ENCODE data around the gene TNNI3. TPM values are rescaled to one million over a fixed set of nuclear protein-coding genes. Genes with fewer than 3 reads are reported as not detected.
"Not testable (repeated sequence)": the region's sequence is repeated elsewhere in the genome, so short reads cannot be mapped to it uniquely, and the experiment has no call there.

Gene TNNI3
- total RNA-seq, 1 donor from 2014 or later: 3.3 TPM

- peak; percentile 95 for DNase-seq
- H3K36me3 Mint-ChIP-seq (ENCODE audit: unreplicated experiment): no peaks in the 10 kb centered on the region
- TF ChIP-seq, protein P1, sequence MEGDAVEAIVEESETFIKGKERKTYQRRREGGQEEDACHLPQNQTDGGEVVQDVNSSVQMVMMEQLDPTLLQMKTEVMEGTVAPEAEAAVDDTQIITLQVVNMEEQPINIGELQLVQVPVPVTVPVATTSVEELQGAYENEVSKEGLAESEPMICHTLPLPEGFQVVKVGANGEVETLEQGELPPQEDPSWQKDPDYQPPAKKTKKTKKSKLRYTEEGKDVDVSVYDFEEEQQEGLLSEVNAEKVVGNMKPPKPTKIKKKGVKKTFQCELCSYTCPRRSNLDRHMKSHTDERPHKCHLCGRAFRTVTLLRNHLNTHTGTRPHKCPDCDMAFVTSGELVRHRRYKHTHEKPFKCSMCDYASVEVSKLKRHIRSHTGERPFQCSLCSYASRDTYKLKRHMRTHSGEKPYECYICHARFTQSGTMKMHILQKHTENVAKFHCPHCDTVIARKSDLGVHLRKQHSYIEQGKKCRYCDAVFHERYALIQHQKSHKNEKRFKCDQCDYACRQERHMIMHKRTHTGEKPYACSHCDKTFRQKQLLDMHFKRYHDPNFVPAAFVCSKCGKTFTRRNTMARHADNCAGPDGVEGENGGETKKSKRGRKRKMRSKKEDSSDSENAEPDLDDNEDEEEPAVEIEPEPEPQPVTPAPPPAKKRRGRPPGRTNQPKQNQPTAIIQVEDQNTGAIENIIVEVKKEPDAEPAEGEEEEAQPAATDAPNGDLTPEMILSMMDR (IDR thresholded peaks at IDR 0.05; ENCODE audit: partially characterized antibody, unreplicated experiment): peak; percentile 93
- peaks cover 11% of the 10 kb centered on the region for H3K27me3 Mint-ChIP-seq (ENCODE audit: unreplicated experiment)
- peak overlapping the region; percentile 28 for H3K27ac Mint-ChIP-seq (ENCODE audit: unreplicated experiment)
- H3K9me3 Mint-ChIP-seq (ENCODE audit: unreplicated experiment): peaks cover 3% of the 10 kb centered on the region
- H3K4me3 Mint-ChIP-seq (ENCODE audit: unreplicated experiment): no peak overlapping the region
- peaks cover 1% of the 10 kb centered on the region for H3K4me1 Mint-ChIP-seq (ENCODE audit: low read depth, unreplicated experiment)
These were observed 2.8 kb upstream of the TNNI3 start for GRCh38 chr19:55160128-55160985.

DNA sequence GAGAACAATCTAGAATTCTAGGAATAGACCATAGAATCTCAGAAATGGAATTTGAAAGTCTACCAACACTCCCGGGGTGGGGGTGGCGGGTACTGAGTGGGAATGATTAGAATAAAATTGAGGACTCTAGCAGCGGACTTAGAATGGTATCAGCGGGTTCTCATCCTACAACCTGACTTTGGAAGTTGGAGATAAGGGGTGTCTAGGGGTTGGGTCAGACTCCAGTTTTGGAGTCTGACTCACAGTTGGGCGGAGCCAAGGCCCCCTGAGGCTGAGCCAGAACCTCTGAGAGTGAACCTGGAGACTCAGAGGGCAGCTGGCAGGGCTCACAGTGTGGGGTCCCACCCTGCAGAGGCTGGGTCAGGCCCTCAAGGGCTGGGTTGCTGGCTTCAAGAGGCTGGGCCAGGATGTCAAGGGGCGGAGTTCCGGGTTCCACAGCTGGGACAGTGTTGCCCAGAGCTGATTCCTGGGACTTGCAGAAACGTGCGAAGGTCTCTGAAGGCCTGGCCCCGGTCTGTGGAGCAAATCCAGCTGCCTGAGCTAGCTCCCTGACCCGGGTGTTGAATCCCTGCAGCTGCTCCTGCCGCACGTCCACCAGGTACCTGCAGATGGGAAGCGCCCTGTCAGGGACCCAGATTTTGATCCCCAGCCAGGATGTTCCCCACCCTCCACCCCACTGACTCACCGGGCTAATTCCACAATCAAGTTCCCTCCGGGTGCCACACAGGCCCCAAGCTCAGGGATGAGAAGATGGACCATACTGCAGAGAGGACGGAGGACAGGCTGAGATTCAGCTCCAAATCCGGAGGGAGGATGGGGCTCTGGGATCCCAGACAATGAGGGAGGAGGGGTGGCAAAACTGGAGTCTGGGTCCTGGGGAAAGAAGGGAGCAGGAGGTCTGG is 1.6 kb upstream of the TNNI3 start:
- Mint-ChIP-seq H3K4me1 (ENCODE audit: low read depth, unreplicated experiment) (peaks cover 1% of the 10 kb centered on the region), H3K27me3 (ENCODE audit: unreplicated experiment) (peaks cover 16% of the 10 kb centered on the region)
- no peak for DNase-seq

GRCh38 chr19:55158423-55158822 is 891 bp upstream of the TNNI3 start:
- DNase-seq: no peak
- Mint-ChIP-seq H3K27me3 (ENCODE audit: unreplicated experiment) (peaks cover 17% of the 10 kb centered on the region), H3K36me3 (ENCODE audit: unreplicated experiment) (no peaks in the 10 kb centered on the region), H3K4me1 (ENCODE audit: low read depth, unreplicated experiment) (peaks cover 1% of the 10 kb centered on the region), H3K4me3 (ENCODE audit: unreplicated experiment) (no peak overlapping the region), H3K27ac (ENCODE audit: unreplicated experiment) (peak overlapping the region; percentile 38), H3K9me3 (ENCODE audit: unreplicated experiment) (peaks cover 8% of the 10 kb centered on the region)
- TF ChIP-seq, protein P1 (IDR thresholded peaks at IDR 0.05; ENCODE audit: partially characterized antibody, unreplicated experiment): no peak

More for the DNA sequence above, 1.6 kb upstream of the TNNI3 start:
- no peak overlapping the region for H3K27ac Mint-ChIP-seq (ENCODE audit: unreplicated experiment)
- peaks cover 8% of the 10 kb centered on the region for H3K9me3 Mint-ChIP-seq (ENCODE audit: unreplicated experiment)
- no peak overlapping the region for H3K4me3 Mint-ChIP-seq (ENCODE audit: unreplicated experiment)
- no peaks in the 10 kb centered on the region for H3K36me3 Mint-ChIP-seq (ENCODE audit: unreplicated experiment)
- TF ChIP-seq, protein P1 (IDR thresholded peaks at IDR 0.05; ENCODE audit: partially characterized antibody, unreplicated experiment): no peak

- Mint-ChIP-seq H3K4me3 (ENCODE audit: unreplicated experiment) (peak overlapping the region; percentile 71), H3K36me3 (ENCODE audit: unreplicated experiment) (no peaks in the 10 kb centered on the region), H3K4me1 (ENCODE audit: low read depth, unreplicated experiment) (peaks cover 2% of the 10 kb centered on the region), H3K27ac (ENCODE audit: unreplicated experiment) (no peak overlapping the region), H3K27me3 (ENCODE audit: unreplicated experiment) (peaks cover 20% of the 10 kb centered on the region), H3K9me3 (ENCODE audit: unreplicated experiment) (peaks cover 14% of the 10 kb centered on the region)
- peak; percentile 77 for DNase-seq
- TF ChIP-seq, protein P1 (IDR thresholded peaks at IDR 0.05; ENCODE audit: partially characterized antibody, unreplicated experiment): no peak
These were observed 1.1 kb downstream of the TNNI3 start for GRCh38 chr19:55156202-55157063.

- DNase-seq; H3K36me3 Mint-ChIP-seq (ENCODE audit: unreplicated experiment); H3K4me3 Mint-ChIP-seq (ENCODE audit: unreplicated experiment); H3K27ac Mint-ChIP-seq (ENCODE audit: unreplicated experiment); H3K4me1 Mint-ChIP-seq (ENCODE audit: low read depth, unreplicated experiment): not testable (repeated sequence)
- peaks cover 14% of the 10 kb centered on the region for H3K9me3 Mint-ChIP-seq (ENCODE audit: unreplicated experiment)
- H3K27me3 Mint-ChIP-seq (ENCODE audit: unreplicated experiment): peaks cover 23% of the 10 kb centered on the region
These were observed 1.7 kb downstream of the TNNI3 start for GRCh38 chr19:55155784-55156183.
